ENCODE data around the gene PTPN4.

GRCh38 chr2:119821266-119821665, 61.5 kb downstream of the PTPN4 start:
- TF ChIP-seq, protein P1, sequence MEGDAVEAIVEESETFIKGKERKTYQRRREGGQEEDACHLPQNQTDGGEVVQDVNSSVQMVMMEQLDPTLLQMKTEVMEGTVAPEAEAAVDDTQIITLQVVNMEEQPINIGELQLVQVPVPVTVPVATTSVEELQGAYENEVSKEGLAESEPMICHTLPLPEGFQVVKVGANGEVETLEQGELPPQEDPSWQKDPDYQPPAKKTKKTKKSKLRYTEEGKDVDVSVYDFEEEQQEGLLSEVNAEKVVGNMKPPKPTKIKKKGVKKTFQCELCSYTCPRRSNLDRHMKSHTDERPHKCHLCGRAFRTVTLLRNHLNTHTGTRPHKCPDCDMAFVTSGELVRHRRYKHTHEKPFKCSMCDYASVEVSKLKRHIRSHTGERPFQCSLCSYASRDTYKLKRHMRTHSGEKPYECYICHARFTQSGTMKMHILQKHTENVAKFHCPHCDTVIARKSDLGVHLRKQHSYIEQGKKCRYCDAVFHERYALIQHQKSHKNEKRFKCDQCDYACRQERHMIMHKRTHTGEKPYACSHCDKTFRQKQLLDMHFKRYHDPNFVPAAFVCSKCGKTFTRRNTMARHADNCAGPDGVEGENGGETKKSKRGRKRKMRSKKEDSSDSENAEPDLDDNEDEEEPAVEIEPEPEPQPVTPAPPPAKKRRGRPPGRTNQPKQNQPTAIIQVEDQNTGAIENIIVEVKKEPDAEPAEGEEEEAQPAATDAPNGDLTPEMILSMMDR (IDR thresholded peaks at IDR 0.05; ENCODE audit: control extremely low read depth in 1 of 3, insufficient read depth in 1 of 3, low read depth in 1 of 3, low read length in 3 of 3) = no peak
- no peak for TF ChIP-seq POLR2AphosphoS5 (IDR thresholded peaks at IDR 0.05; ENCODE audit: low read depth, low read length)
- no peak for TF ChIP-seq NRF1 (IDR thresholded peaks at IDR 0.05; ENCODE audit: low read depth, low read length)
- TF ChIP-seq POLR2A (IDR thresholded peaks at IDR 0.05; ENCODE audit: control extremely low read depth in 1 of 2, low read depth in 2 of 2, low read length in 2 of 2) = no peak
- TF ChIP-seq HDAC6 (IDR thresholded peaks at IDR 0.05; ENCODE audit: low read depth, low read length) = no peak
- no peak for TF ChIP-seq CHD2 (IDR thresholded peaks at IDR 0.05; ENCODE audit: low read length)
- no peak for TF ChIP-seq RBBP5 (IDR thresholded peaks at IDR 0.05; ENCODE audit: borderline replicate concordance, low read depth, low read length)
- no peak for TF ChIP-seq E2F6 (IDR thresholded peaks at IDR 0.05)
- no peak for TF ChIP-seq GABPA (IDR thresholded peaks at IDR 0.05; ENCODE audit: borderline replicate concordance, insufficient read depth, low read length)
- no peak for TF ChIP-seq TAF1 (IDR thresholded peaks at IDR 0.05; ENCODE audit: low read depth, low read length)
- TF ChIP-seq, protein P2, sequence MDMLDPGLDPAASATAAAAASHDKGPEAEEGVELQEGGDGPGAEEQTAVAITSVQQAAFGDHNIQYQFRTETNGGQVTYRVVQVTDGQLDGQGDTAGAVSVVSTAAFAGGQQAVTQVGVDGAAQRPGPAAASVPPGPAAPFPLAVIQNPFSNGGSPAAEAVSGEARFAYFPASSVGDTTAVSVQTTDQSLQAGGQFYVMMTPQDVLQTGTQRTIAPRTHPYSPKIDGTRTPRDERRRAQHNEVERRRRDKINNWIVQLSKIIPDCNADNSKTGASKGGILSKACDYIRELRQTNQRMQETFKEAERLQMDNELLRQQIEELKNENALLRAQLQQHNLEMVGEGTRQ (IDR thresholded peaks at IDR 0.05; ENCODE audit: low read length) = no peak
- no peak for TF ChIP-seq EGR1 (IDR thresholded peaks at IDR 0.05; ENCODE audit: borderline replicate concordance, low read depth, low read length)
- TF ChIP-seq CREB1 (IDR thresholded peaks at IDR 0.05) = no peak
- TF ChIP-seq EZH2 (IDR thresholded peaks at IDR 0.05; ENCODE audit: low read depth, low read length, severe bottlenecking) = no peak

All from H1 (cell line).